Astrocyte (in vitro differentiated cells and primary cell): ENCODE data around the gene CREB5. TPM values are rescaled to one million over a fixed set of nuclear protein-coding genes. Genes with fewer than 3 reads are reported as not detected.
A peak's percentile ranks its signal among the peaks of the same experiment; 100 is the strongest.

Experiments
- DNase-seq: peaks from one replicate; pipeline ENCODE4 v3.0.0-alpha.2; 2010; ENCODE audit warnings: low read depth
- FAIRE-seq: peaks from 2 replicates; lab custom pipeline; 2011; peaks lifted over from hg19 to GRCh38; lab: Jason Lieb, UNC
- H2AFZ ChIP-seq: 2 replicates; pipeline ENCODE4 v1.6.0; 2012; ENCODE audit warnings: low read depth, low read length, inconsistent platforms
- H3K27ac ChIP-seq: 2 replicates; pipeline ENCODE4 v1.5.1; 2011; ENCODE audit warnings: low read depth, low read length, inconsistent platforms
- H3K27me3 ChIP-seq: 2 replicates; pipeline ENCODE4 v1.6.0; 2011; ENCODE audit warnings: low read length, inconsistent platforms; ENCODE audit not compliant: insufficient read depth
- H3K36me3 ChIP-seq: 2 replicates; pipeline ENCODE4 v1.5.1; 2011; ENCODE audit warnings: low read length, inconsistent platforms; ENCODE audit not compliant: insufficient read depth
- H3K4me1 ChIP-seq: 2 replicates; pipeline ENCODE4 v1.5.1; 2011; ENCODE audit warnings: low read length, inconsistent platforms; ENCODE audit not compliant: insufficient read depth
- H3K4me2 ChIP-seq: 2 replicates; pipeline ENCODE4 v1.6.0; 2012; ENCODE audit warnings: low read length, inconsistent platforms
- H3K4me3 ChIP-seq: 2 replicates; pipeline ENCODE4 v1.5.1; 2011; ENCODE audit warnings: low read depth, mild to moderate bottlenecking, low read length, inconsistent platforms; ENCODE audit not compliant: insufficient read depth
- H3K79me2 ChIP-seq: 2 replicates; pipeline ENCODE4 v1.6.0; 2012; ENCODE audit warnings: mild to moderate bottlenecking, low read length, inconsistent platforms; ENCODE audit not compliant: insufficient read depth
- H3K9ac ChIP-seq: 2 replicates; pipeline ENCODE4 v1.6.0; 2012; ENCODE audit warnings: mild to moderate bottlenecking, low read length, inconsistent platforms
- H3K9me3 ChIP-seq: 2 replicates; pipeline ENCODE4 v1.5.1; 2012; ENCODE audit warnings: low read depth, mild to moderate bottlenecking, low read length, inconsistent platforms; ENCODE audit not compliant: insufficient read depth
- H4K20me1 ChIP-seq: 2 replicates; pipeline ENCODE4 v1.6.0; 2012; ENCODE audit warnings: low read length, inconsistent platforms; ENCODE audit not compliant: insufficient read depth
- H3K27ac Mint-ChIP-seq: one replicate; pipeline ENCODE4 v1.8.0; 2021; ENCODE audit warnings: mild to moderate bottlenecking, mixed read lengths; ENCODE audit not compliant: unreplicated experiment
- H3K27me3 Mint-ChIP-seq: one replicate; pipeline ENCODE4 v1.8.0; 2021; ENCODE audit warnings: low read depth, mixed read lengths; ENCODE audit not compliant: unreplicated experiment
- H3K36me3 Mint-ChIP-seq: one replicate; pipeline ENCODE4 v1.8.0; 2021; ENCODE audit warnings: low read depth, mixed read lengths; ENCODE audit not compliant: unreplicated experiment
- H3K4me1 Mint-ChIP-seq: one replicate; pipeline ENCODE4 v1.8.0; 2021; ENCODE audit warnings: low read depth, mixed read lengths; ENCODE audit not compliant: unreplicated experiment
- H3K4me3 Mint-ChIP-seq: one replicate; pipeline ENCODE4 v1.8.0; 2021; ENCODE audit warnings: mild to moderate bottlenecking, moderate library complexity, mixed read lengths; ENCODE audit not compliant: unreplicated experiment
- H3K9me3 Mint-ChIP-seq: one replicate; pipeline ENCODE4 v1.8.0; 2021; ENCODE audit warnings: mild to moderate bottlenecking, mixed read lengths; ENCODE audit not compliant: unreplicated experiment
- EZH2 ChIP-seq: IDR thresholded peaks from 2 replicates; pipeline ENCODE4 v1.6.1; 2012; ENCODE audit warnings: mild to moderate bottlenecking, low read length, inconsistent platforms; ENCODE audit not compliant: insufficient read depth
- total RNA-seq: library from RNA; stranded (reverse); gene quantifications from 2 replicates; pipeline ENCODE4 v1.2.1, GENCODE V29; 2021
- TF ChIP-seq, protein P1 (sequence below): IDR thresholded peaks from 2 replicates; pipeline ENCODE4 v1.5.1; 2011; ENCODE audit warnings: low read depth, mild to moderate bottlenecking, inconsistent platforms, low read length, moderate library complexity; ENCODE audit not compliant: insufficient read depth

The CREB5 gene
- total RNA-seq, 1 donor from 2014 or later: 25.4 TPM

DNA sequence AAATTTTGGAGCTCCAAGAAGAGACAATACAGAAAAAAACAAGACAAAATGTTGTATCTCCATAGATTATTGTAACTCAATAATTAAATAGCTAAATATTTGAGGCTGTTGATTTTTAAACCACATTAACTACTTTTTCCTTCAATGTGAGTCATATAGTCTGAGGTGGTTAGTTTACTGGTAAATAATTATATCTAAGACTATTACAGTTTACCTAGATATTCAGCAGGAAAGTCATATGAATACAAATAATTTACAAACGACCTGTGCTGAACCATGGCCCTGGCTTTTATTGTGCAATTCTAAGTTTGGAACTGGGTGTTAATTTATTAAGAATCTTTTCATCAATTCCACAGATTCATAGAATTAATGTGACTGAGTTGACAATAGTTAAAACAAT is 22.2 kb downstream of the CREB5 start:
- FAIRE-seq: no peak

DNA sequence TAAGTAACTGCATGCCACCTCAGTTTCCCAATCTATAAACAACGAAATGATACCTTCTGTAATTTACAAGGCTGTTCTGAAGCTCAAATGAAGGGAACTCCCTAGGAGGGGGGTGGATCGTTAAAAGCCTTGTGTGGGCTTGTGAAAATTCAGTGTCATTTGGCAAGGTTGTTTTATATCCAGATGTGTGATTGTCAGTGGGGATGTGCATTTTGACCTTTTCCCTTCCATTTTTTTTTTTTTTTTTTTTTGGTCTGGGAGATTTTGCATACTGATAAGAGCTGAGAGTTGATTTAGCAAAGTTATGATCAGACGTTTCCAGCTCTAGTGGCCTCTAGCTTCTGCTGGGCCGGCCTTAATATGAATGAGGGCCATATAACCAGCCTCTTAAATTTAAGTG is 22.8 kb downstream of the CREB5 start:
- Histone ChIP-seq H3K9ac (no peak overlapping the region), H3K4me1 (no peaks in the 10 kb centered on the region), H3K4me3 (no peak overlapping the region), H3K36me3 (no peaks in the 10 kb centered on the region), H3K79me2 (no peaks in the 10 kb centered on the region), H3K4me2 (no peak overlapping the region), H3K27me3 (peaks cover 11% of the 10 kb centered on the region), H4K20me1 (peaks cover 3% of the 10 kb centered on the region), H3K27ac (no peak overlapping the region), H2AFZ (no peak overlapping the region), H3K9me3 (no peaks in the 10 kb centered on the region)
- H3K27ac Mint-ChIP-seq: no peak overlapping the region
- peaks cover 7% of the 10 kb centered on the region for H3K4me1 Mint-ChIP-seq
- DNase-seq (no peak), FAIRE-seq (no peak)
- H3K4me3 Mint-ChIP-seq: no peak overlapping the region
- no peaks in the 10 kb centered on the region for H3K9me3 Mint-ChIP-seq
- H3K36me3 Mint-ChIP-seq: peaks cover 6% of the 10 kb centered on the region
- TF ChIP-seq, protein P1, sequence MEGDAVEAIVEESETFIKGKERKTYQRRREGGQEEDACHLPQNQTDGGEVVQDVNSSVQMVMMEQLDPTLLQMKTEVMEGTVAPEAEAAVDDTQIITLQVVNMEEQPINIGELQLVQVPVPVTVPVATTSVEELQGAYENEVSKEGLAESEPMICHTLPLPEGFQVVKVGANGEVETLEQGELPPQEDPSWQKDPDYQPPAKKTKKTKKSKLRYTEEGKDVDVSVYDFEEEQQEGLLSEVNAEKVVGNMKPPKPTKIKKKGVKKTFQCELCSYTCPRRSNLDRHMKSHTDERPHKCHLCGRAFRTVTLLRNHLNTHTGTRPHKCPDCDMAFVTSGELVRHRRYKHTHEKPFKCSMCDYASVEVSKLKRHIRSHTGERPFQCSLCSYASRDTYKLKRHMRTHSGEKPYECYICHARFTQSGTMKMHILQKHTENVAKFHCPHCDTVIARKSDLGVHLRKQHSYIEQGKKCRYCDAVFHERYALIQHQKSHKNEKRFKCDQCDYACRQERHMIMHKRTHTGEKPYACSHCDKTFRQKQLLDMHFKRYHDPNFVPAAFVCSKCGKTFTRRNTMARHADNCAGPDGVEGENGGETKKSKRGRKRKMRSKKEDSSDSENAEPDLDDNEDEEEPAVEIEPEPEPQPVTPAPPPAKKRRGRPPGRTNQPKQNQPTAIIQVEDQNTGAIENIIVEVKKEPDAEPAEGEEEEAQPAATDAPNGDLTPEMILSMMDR: no peak
- TF ChIP-seq EZH2: no peak
- H3K27me3 Mint-ChIP-seq: no peaks in the 10 kb centered on the region

More for the DNA sequence above, 22.2 kb downstream of the CREB5 start:
- no peaks in the 10 kb centered on the region for H3K79me2 ChIP-seq
- no peak overlapping the region for H2AFZ ChIP-seq
- Mint-ChIP-seq H3K4me3 (no peak overlapping the region), H3K4me1 (peaks cover 7% of the 10 kb centered on the region), H3K27me3 (no peaks in the 10 kb centered on the region), H3K27ac (no peak overlapping the region), H3K36me3 (peaks cover 6% of the 10 kb centered on the region), H3K9me3 (no peaks in the 10 kb centered on the region)
- TF ChIP-seq, protein P1: no peak
- no peak for TF ChIP-seq EZH2
- H3K9me3 ChIP-seq: no peaks in the 10 kb centered on the region
- no peaks in the 10 kb centered on the region for H3K4me1 ChIP-seq
- H3K27ac ChIP-seq: no peak overlapping the region
- no peak for DNase-seq
- H3K4me2 ChIP-seq: no peak overlapping the region
- no peak overlapping the region for H3K4me3 ChIP-seq
- peaks cover 3% of the 10 kb centered on the region for H4K20me1 ChIP-seq
- H3K36me3 ChIP-seq: no peaks in the 10 kb centered on the region
- H3K27me3 ChIP-seq: peaks cover 10% of the 10 kb centered on the region
- no peak overlapping the region for H3K9ac ChIP-seq

DNA sequence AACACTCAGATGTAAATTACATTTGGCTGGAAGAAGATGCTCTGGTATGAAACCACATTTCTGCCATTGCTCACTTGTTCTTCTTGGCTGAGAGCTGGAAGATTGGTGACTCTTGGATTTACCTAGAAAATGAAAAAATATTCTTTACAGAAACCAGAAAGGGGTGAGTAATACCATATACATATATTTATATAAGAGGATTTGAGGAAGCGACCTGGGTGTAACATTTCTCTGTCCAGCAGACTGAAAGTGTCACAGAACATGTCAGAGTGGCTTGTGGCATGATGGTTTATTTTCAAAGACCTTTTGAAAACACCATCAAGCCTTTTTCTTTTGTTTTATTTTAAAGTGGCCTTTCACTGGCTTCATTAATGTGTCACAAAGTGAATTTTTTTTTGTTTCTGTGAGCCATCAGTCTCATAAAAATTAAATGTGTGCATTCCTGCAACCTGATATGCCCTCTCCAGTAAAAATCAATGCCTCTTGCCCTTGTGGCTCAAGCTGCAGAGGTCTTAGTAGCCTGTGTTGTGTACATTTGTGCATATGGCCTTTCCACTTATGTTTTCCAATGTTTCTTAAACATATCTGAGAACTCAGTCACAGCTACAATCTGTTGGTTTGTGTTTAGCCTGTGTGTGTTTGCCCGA is 23.5 kb downstream of the CREB5 start:
- Mint-ChIP-seq H3K27me3 (no peaks in the 10 kb centered on the region), H3K4me1 (peaks cover 7% of the 10 kb centered on the region), H3K27ac (no peak overlapping the region), H3K9me3 (no peaks in the 10 kb centered on the region), H3K36me3 (peaks cover 6% of the 10 kb centered on the region), H3K4me3 (no peak overlapping the region)
- no peak for TF ChIP-seq EZH2
- TF ChIP-seq, protein P1: no peak
- Histone ChIP-seq H3K27ac (no peak overlapping the region), H3K27me3 (peaks cover 17% of the 10 kb centered on the region), H3K9me3 (no peaks in the 10 kb centered on the region), H3K4me1 (no peaks in the 10 kb centered on the region), H3K36me3 (no peaks in the 10 kb centered on the region), H3K79me2 (no peaks in the 10 kb centered on the region), H2AFZ (no peak overlapping the region), H3K4me2 (no peak overlapping the region), H3K4me3 (no peak overlapping the region), H3K9ac (no peak overlapping the region), H4K20me1 (peaks cover 3% of the 10 kb centered on the region)
- FAIRE-seq (no peak), DNase-seq (peak; percentile 2)
